H9 (cell line): ENCODE data around the gene TSPAN18. TPM values are rescaled to one million over a fixed set of nuclear protein-coding genes. Genes with fewer than 3 reads are reported as not detected.
A peak's percentile ranks its signal among the peaks of the same experiment; 100 is the strongest.

Experiments used
- DNase-seq: peaks from one replicate; pipeline ENCODE4 v3.0.0-alpha.2; 2017
- H2AFZ ChIP-seq: one replicate; pipeline ENCODE4 v1.6.1; 2013; ENCODE audit warnings: mild to moderate bottlenecking, low read length, control low read depth, moderate library complexity
- H2AK5ac ChIP-seq: 2 replicates; pipeline ENCODE4 v1.6.1; 2013; ENCODE audit warnings: low read length, control low read depth, mixed read lengths; ENCODE audit not compliant: insufficient read length
- H2BK120ac ChIP-seq: one replicate; pipeline ENCODE4 v1.6.1; 2013; ENCODE audit warnings: low read depth, mild to moderate bottlenecking, low read length, control low read depth, inconsistent platforms; ENCODE audit not compliant: poor library complexity, severe bottlenecking
- H2BK12ac ChIP-seq: 2 replicates; pipeline ENCODE4 v1.6.1; 2013; ENCODE audit warnings: low read length, control low read depth, mixed read lengths, low read depth; ENCODE audit not compliant: insufficient read length
- H2BK15ac ChIP-seq: 2 replicates; pipeline ENCODE4 v1.6.1; 2013; ENCODE audit warnings: low read depth, low read length, control low read depth
- H2BK20ac ChIP-seq: one replicate; pipeline ENCODE4 v1.6.1; 2013; ENCODE audit warnings: low read depth, mild to moderate bottlenecking, low read length, control low read depth, inconsistent platforms; ENCODE audit not compliant: poor library complexity, severe bottlenecking
- H2BK5ac ChIP-seq: 2 replicates; pipeline ENCODE4 v1.6.1; 2013; ENCODE audit warnings: low read length, control low read depth, mixed read lengths; ENCODE audit not compliant: insufficient read length
- H3K14ac ChIP-seq: 2 replicates; pipeline ENCODE4 v1.6.1; 2013; ENCODE audit warnings: low read length, control low read depth; ENCODE audit not compliant: insufficient read depth
- H3K18ac ChIP-seq: 2 replicates; pipeline ENCODE4 v1.6.1; 2013; ENCODE audit warnings: low read depth, mild to moderate bottlenecking, mixed read lengths, low read length, control low read depth; ENCODE audit not compliant: insufficient read length
- H3K23ac ChIP-seq: 2 replicates; pipeline ENCODE4 v1.6.1; 2013; ENCODE audit warnings: low read length, control low read depth, mixed read lengths, low read depth; ENCODE audit not compliant: insufficient read length
- H3K23me2 ChIP-seq: 2 replicates; pipeline ENCODE4 v1.6.1; 2013; ENCODE audit warnings: low read depth, mild to moderate bottlenecking, mixed read lengths, low read length, control low read depth; ENCODE audit not compliant: insufficient read length, poor library complexity, severe bottlenecking
- H3K27ac ChIP-seq: 2 replicates; pipeline ENCODE4 v1.5.1; 2013; ENCODE audit warnings: low read length, control low read depth, mixed read lengths, low read depth; ENCODE audit not compliant: insufficient read length
- H3K27me3 ChIP-seq: 2 replicates; pipeline ENCODE4 v1.6.1; 2013; ENCODE audit warnings: low read length, control low read depth, inconsistent platforms; ENCODE audit not compliant: insufficient read depth
- H3K4ac ChIP-seq: 2 replicates; pipeline ENCODE4 v1.6.1; 2013; ENCODE audit warnings: low read depth, mild to moderate bottlenecking, control low read depth, inconsistent platforms, low read length, moderate library complexity
- H3K4me1 ChIP-seq: 2 replicates; pipeline ENCODE4 v1.6.1; 2013; ENCODE audit warnings: low read length, control low read depth, inconsistent platforms; ENCODE audit not compliant: insufficient read depth
- H3K4me2 ChIP-seq: 2 replicates; pipeline ENCODE4 v1.6.1; 2013; ENCODE audit warnings: low read length, control low read depth, mixed read lengths; ENCODE audit not compliant: insufficient read length, insufficient read depth
- H3K56ac ChIP-seq: 2 replicates; pipeline ENCODE4 v1.6.1; 2013; ENCODE audit warnings: low read depth, mild to moderate bottlenecking, mixed read lengths, low read length, control low read depth; ENCODE audit not compliant: insufficient read length
- H3K79me1 ChIP-seq: 2 replicates; pipeline ENCODE4 v1.6.1; 2013; ENCODE audit warnings: low read depth, mild to moderate bottlenecking, moderate library complexity, low read length, control low read depth, inconsistent platforms; ENCODE audit not compliant: insufficient read depth, poor library complexity, severe bottlenecking
- H3K79me2 ChIP-seq: 2 replicates; pipeline ENCODE4 v1.6.1; 2013; ENCODE audit warnings: low read length, control low read depth, inconsistent platforms; ENCODE audit not compliant: insufficient read depth
- H3K9ac ChIP-seq: 2 replicates; pipeline ENCODE4 v1.6.1; 2013; ENCODE audit warnings: low read length, control low read depth, mixed read lengths; ENCODE audit not compliant: insufficient read length; ENCODE audit errors: extremely low read depth
- H3K9me3 ChIP-seq: one replicate; pipeline ENCODE4 v1.6.1; 2013; ENCODE audit warnings: low read depth, low read length, inconsistent platforms; ENCODE audit not compliant: control insufficient read depth
- H3T11ph ChIP-seq: one replicate; pipeline ENCODE4 v1.6.1; 2013; ENCODE audit warnings: mild to moderate bottlenecking, low read length, control low read depth, inconsistent platforms
- H4K20me1 ChIP-seq: one replicate; pipeline ENCODE4 v1.6.1; 2013; ENCODE audit not compliant: control insufficient read depth, insufficient read length, insufficient read depth
- H4K5ac ChIP-seq: 2 replicates; pipeline ENCODE4 v1.6.1; 2013; ENCODE audit warnings: low read depth, mild to moderate bottlenecking, mixed read lengths, low read length, control low read depth; ENCODE audit not compliant: insufficient read length
- H4K8ac ChIP-seq: replicated peaks from 2 replicates; pipeline ENCODE4 v1.6.1; 2013; ENCODE audit warnings: low read length, control low read depth, mixed read lengths, low read depth; ENCODE audit not compliant: insufficient read length
- H4K91ac ChIP-seq: 2 replicates; pipeline ENCODE4 v1.6.1; 2013; ENCODE audit warnings: low read depth, mild to moderate bottlenecking, moderate library complexity, mixed read lengths, low read length, control low read depth; ENCODE audit not compliant: insufficient read length
- H3K27ac Mint-ChIP-seq, 3 experiments: 2 replicates in 2 of 3; 3 replicates in 1 of 3; pipeline ENCODE4 v1.8.0; 2020 to 2021; ENCODE audit warnings: mixed read lengths in 3 of 3, mild to moderate bottlenecking in 1 of 3, moderate library complexity in 1 of 3
- H3K27me3 Mint-ChIP-seq: 2 replicates; pipeline ENCODE4 v1.8.0; 2021; ENCODE audit warnings: low read depth, mild to moderate bottlenecking, moderate library complexity, mixed read lengths
- H3K36me3 Mint-ChIP-seq, 3 experiments: 2 replicates in 2 of 3; 3 replicates in 1 of 3; pipeline ENCODE4 v1.8.0; 2020 to 2021; ENCODE audit warnings: low read depth in 3 of 3, mixed read lengths in 3 of 3; ENCODE audit not compliant: insufficient read depth in 1 of 3
- H3K4me1 Mint-ChIP-seq, 2 experiments: 2 replicates each; pipeline ENCODE4 v1.8.0; 2020; ENCODE audit warnings: mixed read lengths in 2 of 2
- H3K4me3 Mint-ChIP-seq, 2 experiments: 2 replicates in 1 of 2; 3 replicates in 1 of 2; pipeline ENCODE4 v1.8.0; 2020 to 2021; ENCODE audit warnings: mild to moderate bottlenecking in 2 of 2, mixed read lengths in 2 of 2, moderate library complexity in 1 of 2
- H3K9me3 Mint-ChIP-seq, 2 experiments: 2 replicates in 1 of 2; 3 replicates in 1 of 2; pipeline ENCODE4 v1.8.0; 2020; ENCODE audit warnings: mild to moderate bottlenecking in 2 of 2, mixed read lengths in 2 of 2, moderate library complexity in 1 of 2
- CTCF ChIP-seq: fragments of 200-600 bp; sonication (generic); conservative IDR thresholded peaks from 3 replicates; pipeline ENCODE4 v1.8.0; 2021; ENCODE audit warnings: antibody characterized with exemption, mild to moderate bottlenecking
- WGBS: extraction: QIAGEN DNeasy Blood & Tissue Kit; methylation state at CpG from one replicate; pipeline ENCODE4 v1.1.7; 2013; ENCODE audit warnings: missing lambda C conversion rate, low lambda C conversion rate, mixed read lengths; ENCODE audit not compliant: insufficient read length; ENCODE audit errors: extremely low coverage; 5-methylcytosine and 5-hydroxymethylcytosine counted together
- total RNA-seq: library from RNA; stranded (reverse); gene quantifications from 2 replicates; pipeline ENCODE4 v1.2.1, GENCODE V29; 2021

TSPAN18 gene
- total RNA-seq, 1 experiment from 2014 or later = 25.3 TPM

DNA sequence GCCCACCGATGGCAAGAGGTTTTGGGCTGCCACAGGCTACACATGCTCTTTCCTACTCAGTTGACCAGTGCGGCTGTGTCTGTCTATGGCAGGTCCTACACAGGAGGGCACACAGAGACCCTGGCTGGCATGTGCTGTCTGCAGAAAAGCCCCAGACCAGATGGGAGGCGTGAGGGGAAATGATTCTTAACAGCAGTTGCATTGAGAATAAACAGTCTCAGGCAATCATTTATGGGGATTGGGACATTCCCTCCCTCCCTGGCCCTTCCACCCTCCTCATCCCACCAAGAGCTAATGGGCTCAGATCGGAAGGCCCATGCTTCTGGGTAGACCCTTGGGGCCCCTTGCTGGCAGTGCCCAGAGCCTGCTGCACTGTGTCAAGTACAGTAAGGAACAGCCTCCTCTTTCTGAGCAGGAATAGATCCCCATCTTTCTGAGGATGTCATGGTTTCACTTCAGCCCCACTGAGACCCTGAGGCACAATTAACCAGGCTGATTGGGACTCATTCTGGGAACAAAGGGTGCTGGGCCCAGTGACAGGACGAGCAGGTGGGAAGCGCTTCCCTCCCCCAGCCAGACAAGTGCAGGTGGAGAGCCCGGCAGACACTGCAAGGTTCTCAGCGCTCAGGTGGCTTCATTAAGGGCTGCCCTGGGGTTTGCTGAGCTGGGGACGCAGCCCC, 28.3 kb downstream of the TSPAN18 start:
- H3K4me3 Mint-ChIP-seq = no peak overlapping the region; a peak in 1 of 5 replicates
- no peaks in the 10 kb centered on the region for H3K23me2 ChIP-seq
- no peak overlapping the region for H2BK120ac ChIP-seq
- no peak overlapping the region for H3T11ph ChIP-seq
- H3K27ac ChIP-seq = no peak overlapping the region
- no peaks in the 10 kb centered on the region for H3K9me3 ChIP-seq
- H3K4me1 Mint-ChIP-seq = peaks cover 70 to 75% of the 10 kb centered on the region in 2 experiments
- H2BK12ac ChIP-seq = no peak overlapping the region
- no peaks in the 10 kb centered on the region for H3K79me1 ChIP-seq
- H3K79me2 ChIP-seq = no peaks in the 10 kb centered on the region
- no peak overlapping the region for H4K5ac ChIP-seq
- H3K14ac ChIP-seq = no peak overlapping the region; the same call in 1 of the 2 replicates
- H4K91ac ChIP-seq = no peak overlapping the region
- H3K9me3 Mint-ChIP-seq = peaks cover 8 to 13% of the 10 kb centered on the region in 2 experiments; a peak in 4 of 5 replicates
- H2BK15ac ChIP-seq = no peak overlapping the region
- peaks cover 18% of the 10 kb centered on the region; the same call in 1 of the 2 replicates for H3K4me1 ChIP-seq
- WGBS = no CpG with 5 or more reads among the region's 9 CpGs
- H3K36me3 Mint-ChIP-seq = peaks cover 2 to 9% (median 5%) of the 10 kb centered on the region in 3 experiments; a peak in 4 of 7 replicates
- no peak overlapping the region for H2BK5ac ChIP-seq
- peaks cover 70% of the 10 kb centered on the region for H3K27me3 Mint-ChIP-seq
- no peak overlapping the region for H2AFZ ChIP-seq
- H3K18ac ChIP-seq = no peak overlapping the region
- peak overlapping the region in 1 of 3 experiments; percentile 42; a peak in 1 of 7 replicates for H3K27ac Mint-ChIP-seq
- H4K20me1 ChIP-seq = no peaks in the 10 kb centered on the region
- no peak overlapping the region for H4K8ac ChIP-seq
- peaks cover 9% of the 10 kb centered on the region; the same call in 1 of the 2 replicates for H3K27me3 ChIP-seq
- no peak overlapping the region for H3K23ac ChIP-seq
- no peak for TF ChIP-seq CTCF
- no peak overlapping the region for H2AK5ac ChIP-seq
- no peak overlapping the region for H3K56ac ChIP-seq
- DNase-seq = peak; percentile 52
- no peak overlapping the region for H3K4ac ChIP-seq
- H3K4me2 ChIP-seq = no peak overlapping the region
- H3K9ac ChIP-seq = no peak overlapping the region
- H2BK20ac ChIP-seq = no peak overlapping the region
